Midbrain (tissue), 1 donor: ENCODE measurements around the gene NTRK3.

Source experiments
- DNase-seq: peaks from one replicate; lab custom pipeline; 2025; lab: John Stamatoyannopoulos, UW

NTRK3 gene

GRCh38 chr15:88029696-88030095 lies 226.8 kb downstream of the NTRK3 start:
- DNase-seq: no peak

GRCh38 chr15:88028024-88028423 lies 228.5 kb downstream of the NTRK3 start:
- DNase-seq: no peak

- no peak for DNase-seq
Observed at GRCh38 chr15:88023914-88024313, 232.6 kb downstream of the NTRK3 start.

- no peak for DNase-seq
Observed at GRCh38 chr15:88022716-88023115, 233.8 kb downstream of the NTRK3 start.

GRCh38 chr15:88021601-88022000 lies 234.9 kb downstream of the NTRK3 start:
- DNase-seq: no peak

- DNase-seq: no peak
Observed at GRCh38 chr15:88020806-88021205, 235.7 kb downstream of the NTRK3 start.

GRCh38 chr15:88019656-88020055 lies 236.9 kb downstream of the NTRK3 start:
- DNase-seq: no peak

GRCh38 chr15:88018869-88019641 lies 237.5 kb downstream of the NTRK3 start:
- no peak for DNase-seq

- DNase-seq: no peak
Observed at GRCh38 chr15:88017753-88018152, 238.8 kb downstream of the NTRK3 start.

GRCh38 chr15:88016406-88016805 lies 240.1 kb downstream of the NTRK3 start:
- no peak for DNase-seq

- no peak for DNase-seq
Observed at GRCh38 chr15:88015228-88015860, 241.2 kb downstream of the NTRK3 start.

GRCh38 chr15:88014454-88015160 lies 241.9 kb downstream of the NTRK3 start:
- no peak for DNase-seq

GRCh38 chr15:88013111-88013510 lies 243.4 kb downstream of the NTRK3 start:
- no peak for DNase-seq

GRCh38 chr15:88012688-88013087 lies 243.9 kb downstream of the NTRK3 start:
- DNase-seq: no peak

- DNase-seq: no peak
Observed at GRCh38 chr15:88012233-88012632, 244.3 kb downstream of the NTRK3 start.

- no peak for DNase-seq
Observed at GRCh38 chr15:88011533-88011932, 245.0 kb downstream of the NTRK3 start.

GRCh38 chr15:88006146-88006545 lies 250.4 kb downstream of the NTRK3 start:
- DNase-seq: no peak

- no peak for DNase-seq
Observed at GRCh38 chr15:88004399-88004798, 252.1 kb downstream of the NTRK3 start.

GRCh38 chr15:88003541-88004327 lies 252.8 kb downstream of the NTRK3 start:
- no peak for DNase-seq

GRCh38 chr15:88002706-88003105 lies 253.8 kb downstream of the NTRK3 start:
- no peak for DNase-seq

GRCh38 chr15:87998630-87999029 lies 257.9 kb downstream of the NTRK3 start:
- DNase-seq: no peak

GRCh38 chr15:87986776-87987175 lies 269.8 kb downstream of the NTRK3 start:
- no peak for DNase-seq
